ENCODE data around the gene RABL2A. TPM values are rescaled to one million over a fixed set of nuclear protein-coding genes. Genes with fewer than 3 reads are reported as not detected.
A peak's percentile ranks its signal among the peaks of the same experiment; 100 is the strongest.
"Not testable (repeated sequence)": the region's sequence is repeated elsewhere in the genome, so short reads cannot be mapped to it uniquely, and the experiment has no call there.

The RABL2A gene
- total RNA-seq, 4 donors from 2014 or later: 18.1 to 40.8 (median 27.2) TPM

DNA sequence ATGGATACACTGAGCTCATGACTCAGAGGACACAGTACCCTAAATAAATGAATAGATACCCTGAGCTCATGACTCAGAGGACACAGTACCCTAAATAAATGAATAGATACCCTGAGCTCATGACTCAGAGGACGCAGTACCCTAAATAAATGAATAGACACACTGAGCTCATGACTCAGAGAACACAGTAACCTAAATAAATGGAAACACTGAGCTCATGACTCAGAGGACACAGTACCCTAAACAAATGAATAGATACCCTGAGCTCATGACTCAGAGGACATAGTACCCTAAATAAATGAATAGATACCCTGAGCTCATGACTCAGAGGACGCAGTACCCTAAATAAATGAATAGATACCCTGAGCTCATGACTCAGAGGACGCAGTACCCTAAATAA is 25.5 kb downstream of the RABL2A start:
- DNase-seq; H3K4me3 ChIP-seq (replicated peaks in 1 of 3); H3K27me3 ChIP-seq; H3K36me3 ChIP-seq; H3K4me1 ChIP-seq; H3K27ac ChIP-seq; intact Hi-C loops (cut with DNase I); H3K9me3 ChIP-seq: not testable (repeated sequence)
- no CpG with 5 or more reads among the region's 3 CpGs for WGBS, 2 donors

- H3K9me3 ChIP-seq; intact Hi-C loops (cut with DNase I); H3K36me3 ChIP-seq; H3K27me3 ChIP-seq; H3K4me1 ChIP-seq; H3K27ac ChIP-seq; H3K4me3 ChIP-seq (replicated peaks in 1 of 3); DNase-seq: not testable (repeated sequence)
- WGBS, 2 donors: 90 to 96% methylated on average over 16 to 25 of the region's 27 CpGs
Observed at GRCh38 chr2:113656031-113656624, 29.1 kb downstream of the RABL2A start.

GRCh38 chr2:113657735-113658134 is 30.7 kb downstream of the RABL2A start:
- 93 to 97% methylated on average over 17 of the region's 17 CpGs for WGBS, 2 donors
- H3K9me3 ChIP-seq; H3K36me3 ChIP-seq; H3K4me1 ChIP-seq; intact Hi-C loops (cut with DNase I); H3K27ac ChIP-seq; H3K4me3 ChIP-seq (replicated peaks in 1 of 3); DNase-seq; H3K27me3 ChIP-seq: not testable (repeated sequence)

GRCh38 chr2:113663285-113664060 is 36.4 kb downstream of the RABL2A start:
- H3K36me3 ChIP-seq; H3K4me3 ChIP-seq (replicated peaks in 1 of 3); DNase-seq; H3K4me1 ChIP-seq; H3K27ac ChIP-seq; H3K9me3 ChIP-seq; H3K27me3 ChIP-seq; intact Hi-C loops (cut with DNase I): not testable (repeated sequence)
- WGBS, 2 donors: 87 to 89% methylated on average over 10 of the region's 10 CpGs

GRCh38 chr2:113664761-113665533 is 37.9 kb downstream of the RABL2A start:
- peak; percentile 34 to 56 for DNase-seq
- WGBS, 2 donors: 55 to 64% methylated on average over 6 of the region's 6 CpGs
- H3K4me1 ChIP-seq; H3K27me3 ChIP-seq; H3K4me3 ChIP-seq (replicated peaks in 1 of 3); intact Hi-C loops (cut with DNase I); H3K9me3 ChIP-seq; H3K36me3 ChIP-seq: not testable (repeated sequence)
- peak overlapping the region in 1 of 3 donors; percentile 53 for H3K27ac ChIP-seq

- intact Hi-C loops (cut with DNase I); H3K27me3 ChIP-seq; H3K27ac ChIP-seq; H3K36me3 ChIP-seq; DNase-seq; H3K4me1 ChIP-seq; H3K4me3 ChIP-seq (replicated peaks in 1 of 3); H3K9me3 ChIP-seq: not testable (repeated sequence)
- 94 to 99% methylated on average over 15 to 19 of the region's 21 CpGs for WGBS, 2 donors
Observed at GRCh38 chr2:113669013-113669412, 41.9 kb downstream of the RABL2A start.

DNA sequence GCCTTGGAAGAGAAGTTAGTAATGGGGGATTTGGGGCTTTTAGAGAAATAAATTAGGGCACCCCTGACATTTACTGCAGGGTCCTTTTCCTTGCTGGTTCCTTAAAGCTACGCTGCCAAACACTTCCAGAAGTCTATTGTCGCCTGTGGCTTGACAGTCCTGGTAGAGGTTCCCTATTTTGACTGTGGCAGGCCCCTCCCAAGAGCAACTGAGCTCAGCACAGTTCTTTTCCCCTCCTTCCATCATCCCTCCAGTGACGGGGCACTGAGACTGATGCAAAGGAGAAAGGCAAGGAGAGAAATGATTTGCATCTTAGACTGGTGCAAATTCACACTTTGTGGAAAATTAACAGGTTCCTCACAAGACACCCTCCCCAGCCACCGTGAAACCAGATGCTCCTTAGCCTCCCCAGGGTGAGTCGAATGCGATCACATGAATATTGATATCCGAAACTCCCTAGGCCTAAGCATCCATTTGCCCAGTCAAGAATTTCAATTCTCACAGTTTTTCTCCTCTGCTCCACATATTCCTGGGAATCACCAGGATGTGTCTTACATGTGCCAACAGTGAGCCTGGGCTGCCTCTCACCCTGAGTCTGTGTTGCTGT is 45.4 kb downstream of the RABL2A start:
- no peaks in the 10 kb centered on the region for H3K27me3 ChIP-seq
- intact Hi-C loops (cut with DNase I): no loop called here
- no peak for DNase-seq
- WGBS, 2 donors: 76 to 80% methylated on average over 7 of the region's 7 CpGs
- H3K9me3 ChIP-seq: no peaks in the 10 kb centered on the region
- H3K4me3 ChIP-seq (replicated peaks in 1 of 3): no peak overlapping the region
- H3K4me1 ChIP-seq: no peaks in the 10 kb centered on the region
- no peak for TF ChIP-seq POLR2A (IDR thresholded peaks at IDR 0.05)
- no peaks in the 10 kb centered on the region for H3K36me3 ChIP-seq
- H3K27ac ChIP-seq: no peak overlapping the region

DNA sequence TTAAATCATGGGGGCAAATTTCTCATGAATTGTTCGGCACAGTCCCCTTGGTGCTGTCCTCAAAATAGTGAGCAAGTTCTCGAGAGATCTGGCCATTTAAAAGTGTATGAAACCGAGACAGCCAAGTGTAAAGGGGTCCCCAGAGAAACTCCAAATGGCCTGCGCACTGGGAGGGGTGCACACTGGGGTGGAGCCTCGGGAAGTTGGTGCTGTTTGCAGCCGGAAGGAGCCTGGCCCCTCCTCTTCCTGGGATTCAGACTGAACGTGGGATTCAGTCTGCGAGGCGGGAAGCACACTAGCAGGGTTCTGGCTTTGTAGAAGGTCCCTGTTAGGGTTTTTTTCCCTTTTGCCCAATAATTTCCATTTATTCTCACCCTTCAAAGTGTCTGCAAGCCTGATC is 48.8 kb downstream of the RABL2A start:
- no peak overlapping the region for H3K4me3 ChIP-seq (replicated peaks in 1 of 3)
- no peak for DNase-seq
- no peaks in the 10 kb centered on the region for H3K36me3 ChIP-seq
- H3K4me1 ChIP-seq: no peaks in the 10 kb centered on the region
- intact Hi-C loops (cut with DNase I): no loop called here
- WGBS, 2 donors: 67 to 68% methylated on average over 9 of the region's 9 CpGs
- H3K27ac ChIP-seq: no peak overlapping the region
- no peaks in the 10 kb centered on the region for H3K9me3 ChIP-seq
- TF ChIP-seq POLR2A (IDR thresholded peaks at IDR 0.05) (no peak), CTCF (IDR thresholded peaks at IDR 0.05) (no peak)
- H3K27me3 ChIP-seq: no peaks in the 10 kb centered on the region

Data from thyroid gland (tissue), 4 donors.